Activated T-cell treated with anti-CD3 and anti-CD28 coated beads for 4 hours (primary cell): ENCODE data around the gene CABP1.
"Not testable (repeated sequence)": the region's sequence is repeated elsewhere in the genome, so short reads cannot be mapped to it uniquely, and the experiment has no call there.

Experiments used
- DNase-seq: peaks from one replicate; pipeline ENCODE4 v3.0.0-alpha.2; 2020

CABP1 gene

GRCh38 chr12:120639771-120640721 lies at the start of gene CABP1:
CABP1 (plus strand) TSS chr12:120640626; CDS start chr12:120640686, 60 bp downstream.
- DNase-seq, result peak; percentile 75

GRCh38 chr12:120590741-120591407 lies 49.6 kb upstream of the CABP1 start:
- no peak for DNase-seq

GRCh38 chr12:120592121-120593049 lies 48.0 kb upstream of the CABP1 start:
- DNase-seq, result no peak

GRCh38 chr12:120596901-120597300 lies 43.5 kb upstream of the CABP1 start:
- DNase-seq, result no peak

GRCh38 chr12:120597861-120598260 lies 42.6 kb upstream of the CABP1 start:
- no peak for DNase-seq

GRCh38 chr12:120598674-120599463 lies 41.6 kb upstream of the CABP1 start:
- no peak for DNase-seq

- DNase-seq, result no peak
These were observed 40.5 kb upstream of the CABP1 start for GRCh38 chr12:120599672-120600552.

GRCh38 chr12:120602416-120602815 lies 38.0 kb upstream of the CABP1 start:
- DNase-seq, result not testable (repeated sequence)

- DNase-seq, result no peak
These were observed 29.9 kb upstream of the CABP1 start for GRCh38 chr12:120610560-120610959.

GRCh38 chr12:120611534-120611933 lies 28.9 kb upstream of the CABP1 start:
- not testable (repeated sequence) for DNase-seq

GRCh38 chr12:120614848-120615247 lies 25.6 kb upstream of the CABP1 start:
- DNase-seq, result no peak

GRCh38 chr12:120617193-120617592 lies 23.2 kb upstream of the CABP1 start:
- not testable (repeated sequence) for DNase-seq

GRCh38 chr12:120617767-120618166 lies 22.7 kb upstream of the CABP1 start:
- DNase-seq, result not testable (repeated sequence)

GRCh38 chr12:120618954-120619615 lies 21.3 kb upstream of the CABP1 start:
- no peak for DNase-seq

- DNase-seq, result no peak
These were observed 19.8 kb upstream of the CABP1 start for GRCh38 chr12:120620624-120621023.

- DNase-seq, result no peak
These were observed 14.6 kb upstream of the CABP1 start for GRCh38 chr12:120625557-120626419.

GRCh38 chr12:120628919-120629318 lies 11.5 kb upstream of the CABP1 start:
- no peak for DNase-seq

- no peak for DNase-seq
These were observed 10.1 kb upstream of the CABP1 start for GRCh38 chr12:120630104-120630892.
